Ovary (tissue), 3 donors: ENCODE data around the gene PSME1.

Experiments
- CTCF ChIP-seq, 3 donors: fragments of 450-650 bp in 2 of 3; fragments of 200-600 bp in 1 of 3; IDR thresholded peaks; one replicate each; pipeline versions ENCODE4 v1.5.1 to v1.8.0; 2016 to 2022; ENCODE audit warnings: antibody characterized with exemption in 3 of 3, mild to moderate bottlenecking in 1 of 3
- POLR2A ChIP-seq: fragments of 450-650 bp; IDR thresholded peaks from one replicate; pipeline ENCODE4 v1.6.1; 2017; ENCODE audit warnings: antibody characterized with exemption, mild to moderate bottlenecking, moderate library complexity
- donor health status: DM: no; HTN: no; CAD: no.

- TF ChIP-seq CTCF (IDR thresholded peaks at IDR 0.05), result no peak
- TF ChIP-seq POLR2A, result no peak
Observed at GRCh38 chr14:24116128-24116814, 19.7 kb upstream of the PSME1 start.
